ENCODE results near the gene WDR62. TPM values are rescaled to one million over a fixed set of nuclear protein-coding genes. Genes with fewer than 3 reads are reported as not detected.

Gene WDR62
- total and polyA plus RNA-seq, 10 of the 15 experiments (the other 5 are each of a cell fraction or from before 2014, with no cell fraction given), result 0.08 to 20.6 (median 10.9) TPM

- TF ChIP-seq, protein P1, sequence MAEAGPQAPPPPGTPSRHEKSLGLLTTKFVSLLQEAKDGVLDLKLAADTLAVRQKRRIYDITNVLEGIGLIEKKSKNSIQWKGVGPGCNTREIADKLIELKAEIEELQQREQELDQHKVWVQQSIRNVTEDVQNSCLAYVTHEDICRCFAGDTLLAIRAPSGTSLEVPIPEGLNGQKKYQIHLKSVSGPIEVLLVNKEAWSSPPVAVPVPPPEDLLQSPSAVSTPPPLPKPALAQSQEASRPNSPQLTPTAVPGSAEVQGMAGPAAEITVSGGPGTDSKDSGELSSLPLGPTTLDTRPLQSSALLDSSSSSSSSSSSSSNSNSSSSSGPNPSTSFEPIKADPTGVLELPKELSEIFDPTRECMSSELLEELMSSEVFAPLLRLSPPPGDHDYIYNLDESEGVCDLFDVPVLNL (IDR thresholded peaks at IDR 0.05; ENCODE audit: low read depth, low read length), result peak; percentile 95
- TF ChIP-seq RFX5 (IDR thresholded peaks at IDR 0.05; ENCODE audit: low read depth, low read length) (peak; percentile 69; the same call in 1 of the 2 replicates), NR2F1 (conservative IDR thresholded peaks at IDR 0.05) (0 out of 2 replicates have a peak, but pooled peaks have one; percentile 6), DPF2 (IDR thresholded peaks at IDR 0.05) (peak; percentile 27; the same call in 1 of the 2 replicates), GATAD2B (conservative IDR thresholded peaks at IDR 0.05; ENCODE audit: low read depth) (peak; percentile 39; the same call in 1 of the 2 replicates), NFYB (IDR thresholded peaks at IDR 0.05; ENCODE audit: insufficient read depth, low read depth, low read length) (peak; percentile 99), RB1 (IDR thresholded peaks at IDR 0.05; ENCODE audit: borderline replicate concordance) (peak; percentile 91; the same call in 1 of the 2 replicates), POLR2A (IDR thresholded peaks at IDR 0.05; ENCODE audit: low read depth, low read length) (peak; percentile 67), ZNF207 (IDR thresholded peaks at IDR 0.05; ENCODE audit: borderline replicate concordance) (0 out of 2 replicates have a peak, but pooled peaks have one; percentile 72), NBN (IDR thresholded peaks at IDR 0.05) (0 out of 2 replicates have a peak, but pooled peaks have one; percentile 9), RUNX3 (IDR thresholded peaks at IDR 0.05; ENCODE audit: low read length) (peak; percentile 55), CBFB (IDR thresholded peaks at IDR 0.05; ENCODE audit: low read depth) (0 out of 2 replicates have a peak, but pooled peaks have one; percentile 46), REST (IDR thresholded peaks at IDR 0.05; ENCODE audit: low read depth, low read length) (no peak), NFYA (IDR thresholded peaks at IDR 0.05; ENCODE audit: borderline replicate concordance, low read depth, low read length) (peak; percentile 52; the same call in 1 of the 2 replicates), SIN3A (IDR thresholded peaks at IDR 0.05; ENCODE audit: low read depth, low read length) (peak; percentile 99), RCOR1 (conservative IDR thresholded peaks at IDR 0.05; ENCODE audit: low read depth, low read length) (no peak), E2F8 (IDR thresholded peaks at IDR 0.05; ENCODE audit: low read depth, partially characterized antibody) (peak; percentile 59), FOS (IDR thresholded peaks at IDR 0.05; ENCODE audit: borderline replicate concordance, extremely low read depth, insufficient read length) (peak; percentile 68)
- TF ChIP-seq, protein P2, sequence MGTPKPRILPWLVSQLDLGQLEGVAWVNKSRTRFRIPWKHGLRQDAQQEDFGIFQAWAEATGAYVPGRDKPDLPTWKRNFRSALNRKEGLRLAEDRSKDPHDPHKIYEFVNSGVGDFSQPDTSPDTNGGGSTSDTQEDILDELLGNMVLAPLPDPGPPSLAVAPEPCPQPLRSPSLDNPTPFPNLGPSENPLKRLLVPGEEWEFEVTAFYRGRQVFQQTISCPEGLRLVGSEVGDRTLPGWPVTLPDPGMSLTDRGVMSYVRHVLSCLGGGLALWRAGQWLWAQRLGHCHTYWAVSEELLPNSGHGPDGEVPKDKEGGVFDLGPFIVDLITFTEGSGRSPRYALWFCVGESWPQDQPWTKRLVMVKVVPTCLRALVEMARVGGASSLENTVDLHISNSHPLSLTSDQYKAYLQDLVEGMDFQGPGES (IDR thresholded peaks at IDR 0.05), result peak; percentile 70; the same call in 1 of the 2 replicates
Observed at GRCh38 chr19:36054733-36055686, at the start of gene WDR62 (continued).
